ENCODE results near the gene SMOC1.

Gene SMOC1

GRCh38 chr14:69873877-69874780 is 5.1 kb upstream of the SMOC1 start:
- DNase-seq (ENCODE audit: low read depth), result no peak
- no peak for TF ChIP-seq CTCF (IDR thresholded peaks at IDR 0.05; ENCODE audit: insufficient read depth, low read depth, low read length, missing control alignments)
- no peak overlapping the region for H3K4me3 ChIP-seq (ENCODE audit: low read depth, low read length)

- no peak overlapping the region for H3K4me3 ChIP-seq (ENCODE audit: low read depth, low read length)
- no peak for DNase-seq (ENCODE audit: low read depth)
- no peak for TF ChIP-seq CTCF (IDR thresholded peaks at IDR 0.05; ENCODE audit: insufficient read depth, low read depth, low read length, missing control alignments)
These were observed 2.9 kb upstream of the SMOC1 start for GRCh38 chr14:69876221-69876847.

- no peak overlapping the region for H3K4me3 ChIP-seq (ENCODE audit: low read depth, low read length)
- no peak for DNase-seq (ENCODE audit: low read depth)
- no peak for TF ChIP-seq CTCF (IDR thresholded peaks at IDR 0.05; ENCODE audit: insufficient read depth, low read depth, low read length, missing control alignments)
These were observed 2.3 kb upstream of the SMOC1 start for GRCh38 chr14:69876848-69877306.

GRCh38 chr14:69877492-69877891 is 1.7 kb upstream of the SMOC1 start:
- no peak overlapping the region for H3K4me3 ChIP-seq (ENCODE audit: low read depth, low read length)
- TF ChIP-seq CTCF (IDR thresholded peaks at IDR 0.05; ENCODE audit: insufficient read depth, low read depth, low read length, missing control alignments), result peak; percentile 46
- peak; percentile 30 for DNase-seq (ENCODE audit: low read depth)

GRCh38 chr14:69878251-69878650 is 965 bp upstream of the SMOC1 start:
- H3K4me3 ChIP-seq (ENCODE audit: low read depth, low read length), result no peak overlapping the region
- no peak for TF ChIP-seq CTCF (IDR thresholded peaks at IDR 0.05; ENCODE audit: insufficient read depth, low read depth, low read length, missing control alignments)
- DNase-seq (ENCODE audit: low read depth), result no peak

- no peak for TF ChIP-seq CTCF (IDR thresholded peaks at IDR 0.05; ENCODE audit: insufficient read depth, low read depth, low read length, missing control alignments)
- no peak overlapping the region for H3K4me3 ChIP-seq (ENCODE audit: low read depth, low read length)
- DNase-seq (ENCODE audit: low read depth), result no peak
These were observed 850 bp downstream of the SMOC1 start for GRCh38 chr14:69880044-69880487.

Measured in GM12865 (cell line).